D721Med (cell line): Measurements from ENCODE around the gene SNX8.
"Not testable (repeated sequence)": the region's sequence is repeated elsewhere in the genome, so short reads cannot be mapped to it uniquely, and the experiment has no call there.

Source experiments
- DNase-seq: peaks from one replicate; pipeline ENCODE4 v3.0.0; 2011; ENCODE audit warnings: low spot score; ENCODE audit not compliant: insufficient read length
- FAIRE-seq: peaks from 2 replicates; lab custom pipeline; 2011; peaks lifted over from hg19 to GRCh38; lab: Jason Lieb, UNC
- TF ChIP-seq, protein P1 (sequence below): IDR thresholded peaks from 2 replicates; pipeline ENCODE4 v1.5.1; 2012; ENCODE audit warnings: mild to moderate bottlenecking, control low read depth; ENCODE audit not compliant: insufficient read depth; ENCODE audit errors: missing control alignments

SNX8 gene

DNA sequence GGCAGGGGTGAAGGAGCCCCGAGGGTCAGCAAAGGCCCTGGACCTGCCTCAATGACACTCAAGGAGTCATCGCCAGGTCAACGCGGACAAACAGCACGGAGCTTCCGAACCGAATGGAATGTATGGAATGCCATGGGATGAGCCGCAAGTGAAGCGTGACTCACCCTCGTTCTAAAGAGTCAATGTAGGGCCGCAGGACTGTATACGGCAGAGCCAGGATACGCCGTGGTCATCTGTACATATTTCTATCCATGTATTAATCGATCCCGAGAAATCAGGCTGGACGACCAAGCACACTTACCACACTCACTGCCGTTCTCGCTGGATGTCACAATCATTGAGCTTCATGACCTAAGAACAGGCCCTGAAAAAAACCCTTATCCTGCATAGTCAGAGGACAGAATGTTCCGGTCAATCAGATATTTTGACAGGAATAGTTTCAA, 4.3 kb downstream of the SNX8 start:
- DNase-seq (no peak), FAIRE-seq (no peak)
- TF ChIP-seq, protein P1, sequence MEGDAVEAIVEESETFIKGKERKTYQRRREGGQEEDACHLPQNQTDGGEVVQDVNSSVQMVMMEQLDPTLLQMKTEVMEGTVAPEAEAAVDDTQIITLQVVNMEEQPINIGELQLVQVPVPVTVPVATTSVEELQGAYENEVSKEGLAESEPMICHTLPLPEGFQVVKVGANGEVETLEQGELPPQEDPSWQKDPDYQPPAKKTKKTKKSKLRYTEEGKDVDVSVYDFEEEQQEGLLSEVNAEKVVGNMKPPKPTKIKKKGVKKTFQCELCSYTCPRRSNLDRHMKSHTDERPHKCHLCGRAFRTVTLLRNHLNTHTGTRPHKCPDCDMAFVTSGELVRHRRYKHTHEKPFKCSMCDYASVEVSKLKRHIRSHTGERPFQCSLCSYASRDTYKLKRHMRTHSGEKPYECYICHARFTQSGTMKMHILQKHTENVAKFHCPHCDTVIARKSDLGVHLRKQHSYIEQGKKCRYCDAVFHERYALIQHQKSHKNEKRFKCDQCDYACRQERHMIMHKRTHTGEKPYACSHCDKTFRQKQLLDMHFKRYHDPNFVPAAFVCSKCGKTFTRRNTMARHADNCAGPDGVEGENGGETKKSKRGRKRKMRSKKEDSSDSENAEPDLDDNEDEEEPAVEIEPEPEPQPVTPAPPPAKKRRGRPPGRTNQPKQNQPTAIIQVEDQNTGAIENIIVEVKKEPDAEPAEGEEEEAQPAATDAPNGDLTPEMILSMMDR, result no peak

DNA sequence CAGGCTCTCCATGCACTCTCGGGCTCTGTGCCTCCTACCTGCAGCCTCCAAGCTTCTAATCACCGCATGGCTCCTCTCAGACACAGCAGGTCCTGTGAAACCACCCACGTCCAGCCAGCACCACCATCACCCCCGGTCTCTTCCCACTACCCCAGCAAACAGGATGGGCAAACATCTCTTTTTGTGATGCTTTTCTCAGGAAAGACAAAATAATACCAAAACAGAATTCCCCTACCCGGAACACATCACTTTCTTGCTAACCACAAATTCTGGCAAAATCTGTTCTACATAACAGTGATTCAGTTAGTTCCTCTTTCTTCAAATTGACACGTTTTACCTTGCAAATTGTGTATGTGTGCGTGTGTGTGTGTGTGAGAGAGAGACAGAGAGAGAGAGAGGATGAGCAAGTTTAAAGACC, 6.5 kb downstream of the SNX8 start:
- TF ChIP-seq, protein P1, result no peak
- no peak for DNase-seq
- FAIRE-seq, result no peak

DNA sequence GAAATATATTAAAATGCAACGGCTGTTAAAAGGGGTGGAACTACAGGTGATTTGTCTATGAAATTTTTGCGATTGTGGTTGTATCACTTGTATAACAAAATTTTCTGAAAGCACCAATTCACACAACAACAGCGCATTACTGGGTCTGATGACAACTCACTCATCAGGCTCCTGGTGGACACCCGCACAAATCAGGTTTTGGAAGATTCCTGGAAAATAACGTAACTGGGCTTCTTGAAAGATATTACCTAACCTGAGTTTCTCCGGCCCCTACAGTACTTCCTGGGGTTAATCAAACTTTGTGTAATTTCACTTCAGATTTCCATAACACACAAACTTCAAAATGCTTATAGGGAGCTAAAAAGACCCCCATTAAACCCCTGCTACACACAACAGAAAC, 7.6 kb downstream of the SNX8 start:
- TF ChIP-seq, protein P1, result no peak
- DNase-seq (no peak), FAIRE-seq (no peak)

DNA sequence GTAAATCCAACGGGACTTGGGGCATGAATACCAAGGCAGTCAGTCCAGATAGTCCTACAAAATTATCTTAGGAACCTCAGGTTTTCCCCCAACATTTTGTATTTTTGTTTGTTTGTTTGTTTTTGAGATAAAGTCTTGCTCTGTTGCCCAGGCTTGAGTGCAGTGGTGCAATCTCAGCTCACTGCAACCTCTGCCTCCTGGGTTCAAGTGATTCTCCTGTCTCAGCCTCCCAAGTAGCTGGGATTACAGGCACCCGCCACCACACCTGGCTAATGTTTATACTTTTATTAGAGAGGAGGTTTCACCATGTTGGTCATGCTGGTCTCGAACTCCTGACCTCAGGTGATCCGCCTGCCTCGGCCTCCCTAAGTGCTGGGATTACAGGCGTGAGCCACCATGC, 9.0 kb downstream of the SNX8 start:
- not testable (repeated sequence) for DNase-seq, FAIRE-seq

DNA sequence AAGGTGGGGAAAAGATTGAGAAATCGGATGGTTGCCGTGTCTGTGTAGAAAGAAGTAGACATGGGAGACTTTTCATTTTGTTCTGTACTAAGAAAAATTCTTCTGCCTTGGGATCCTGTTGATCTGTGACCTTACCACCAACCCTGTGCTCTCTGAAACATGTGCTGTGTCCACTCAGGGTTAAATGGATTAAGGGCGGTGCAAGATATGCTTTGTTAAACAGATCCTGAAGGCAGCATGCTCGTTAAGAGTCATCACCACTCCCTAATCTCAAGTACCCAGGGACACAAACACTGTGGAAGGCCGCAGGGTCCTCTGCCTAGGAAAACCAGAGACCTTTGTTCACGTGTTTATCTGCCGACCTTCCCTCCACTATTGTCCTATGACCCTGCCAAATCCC, 10.7 kb downstream of the SNX8 start:
- DNase-seq, FAIRE-seq: not testable (repeated sequence)

DNA sequence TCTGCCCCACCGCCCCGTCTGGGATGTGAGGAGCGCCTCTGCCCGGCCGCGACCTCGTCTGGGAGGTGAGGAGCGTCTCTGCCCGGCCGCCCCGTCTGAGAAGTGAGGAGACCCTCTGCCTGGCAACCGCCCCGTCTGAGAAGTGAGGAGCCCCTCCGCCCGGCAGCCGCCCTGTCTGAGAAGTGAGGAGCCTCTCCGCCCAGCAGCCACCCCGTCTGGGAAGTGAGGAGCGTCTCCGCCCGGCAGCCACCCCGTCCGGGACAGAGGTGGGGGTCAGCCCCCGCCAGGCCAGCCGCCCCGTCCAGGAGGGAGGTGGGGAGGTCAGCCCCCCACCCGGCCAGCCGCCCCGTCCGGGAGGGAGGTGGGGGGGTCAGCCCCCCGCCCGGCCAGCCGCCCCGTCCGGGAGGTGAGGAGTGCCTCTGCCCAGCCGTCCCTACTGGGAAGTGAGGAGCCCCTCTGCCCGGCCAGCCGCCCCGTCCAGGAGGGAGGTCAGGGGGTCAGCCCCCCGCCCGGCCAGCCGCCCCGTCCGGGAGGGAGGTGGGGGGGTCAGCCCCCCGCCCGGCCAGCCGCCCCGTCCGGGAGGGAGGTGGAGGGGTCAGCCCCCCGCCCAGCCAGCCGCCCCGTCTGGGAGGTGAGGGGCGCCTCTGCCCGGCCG, 11.4 kb downstream of the SNX8 start:
- not testable (repeated sequence) for FAIRE-seq, DNase-seq

DNA sequence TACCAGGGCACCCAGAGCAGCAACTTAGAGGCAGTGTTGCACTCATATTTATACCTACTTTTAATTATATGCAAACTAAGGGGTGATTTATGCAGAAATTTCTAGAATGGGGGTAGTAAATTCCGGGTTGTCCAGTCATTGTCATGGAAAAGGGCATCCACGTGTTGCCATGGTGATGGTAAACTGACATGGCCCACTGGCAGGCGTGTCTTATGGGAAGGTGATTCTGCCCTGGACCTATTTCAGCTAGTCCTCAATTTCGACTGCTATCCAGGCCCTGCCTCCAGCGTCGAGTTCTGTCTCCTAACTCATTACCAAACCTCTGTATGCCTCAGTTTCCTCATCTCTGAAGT, 12.8 kb downstream of the SNX8 start:
- DNase-seq (no peak), FAIRE-seq (no peak)
- TF ChIP-seq, protein P1, result no peak

DNA sequence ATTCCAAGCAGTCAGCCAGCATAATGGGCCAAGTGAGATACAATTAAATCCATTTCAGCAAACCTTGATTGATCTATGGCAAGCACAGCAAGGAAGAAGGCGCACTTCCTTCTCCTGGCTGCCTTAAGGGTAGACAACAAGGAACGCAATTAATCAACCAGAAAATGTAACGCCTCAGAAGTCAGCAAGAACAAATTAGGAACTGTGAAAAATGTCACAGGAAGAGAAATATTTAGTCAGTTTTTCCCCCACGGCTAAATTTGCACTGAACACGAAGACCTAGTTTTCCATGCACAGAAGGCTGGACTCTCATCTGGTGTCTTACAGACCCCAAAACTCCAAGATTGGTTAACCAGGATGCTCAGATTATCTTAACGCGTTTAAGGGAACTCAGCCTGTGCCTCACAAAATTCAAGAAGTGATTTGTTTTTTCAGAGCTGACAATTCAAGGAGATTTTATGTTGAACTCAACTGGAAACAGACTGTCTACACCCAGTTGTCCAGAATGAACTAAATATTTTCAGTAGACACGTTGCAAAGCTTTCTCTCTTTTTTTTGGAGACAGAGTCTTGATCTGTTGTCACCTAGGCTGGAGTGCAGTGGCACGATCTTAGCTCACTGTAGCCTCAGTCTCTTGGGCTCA, 14.2 kb downstream of the SNX8 start:
- FAIRE-seq, result no peak
- TF ChIP-seq, protein P1, result no peak
- no peak for DNase-seq
